Ovary (tissue), 9 donors: ENCODE results near the gene SLC1A7. TPM values are rescaled to one million over a fixed set of nuclear protein-coding genes. Genes with fewer than 3 reads are reported as not detected.

Source experiments
- DNase-seq, 5 donors: peaks; one replicate each; pipeline ENCODE4 v3.0.0-alpha.2; 2019 to 2020
- H3K27ac ChIP-seq, 2 donors: fragments of 200-600 bp; one replicate each; pipeline versions ENCODE4 v1.5.1 to v1.8.0; 2019 to 2022
- H3K27me3 ChIP-seq: fragments of 200-600 bp; one replicate; pipeline ENCODE4 v1.8.0; 2022
- H3K36me3 ChIP-seq: fragments of 200-600 bp; sonication (generic); one replicate; pipeline ENCODE4 v1.5.1; 2019
- H3K4me1 ChIP-seq: one replicate; pipeline ENCODE4 v1.8.1; 2013; ENCODE audit warnings: mild to moderate bottlenecking, moderate library complexity; ENCODE audit not compliant: insufficient read depth
- H3K4me3 ChIP-seq: fragments of 200-600 bp; sonication (generic); one replicate; pipeline ENCODE4 v1.5.1; 2017
- H3K9me3 ChIP-seq, 2 donors: fragments of 200-600 bp in 1 of 2; sonication (generic) in 1 of 2; one replicate each; pipeline versions ENCODE4 v1.5.1 to v1.8.1; 2013 to 2019; ENCODE audit warnings: mild to moderate bottlenecking in 1 of 2, moderate library complexity in 1 of 2
- CTCF ChIP-seq, 3 donors: fragments of 450-650 bp in 2 of 3; fragments of 200-600 bp in 1 of 3; IDR thresholded peaks; one replicate each; pipeline versions ENCODE4 v1.5.1 to v1.8.0; 2016 to 2022; ENCODE audit warnings: antibody characterized with exemption in 3 of 3, mild to moderate bottlenecking in 1 of 3
- EP300 ChIP-seq: sonication (generic); formaldehyde crosslinking; IDR thresholded peaks from one replicate; pipeline ENCODE4 v1.6.1; 2017; ENCODE audit warnings: antibody characterized with exemption
- POLR2A ChIP-seq: fragments of 450-650 bp; IDR thresholded peaks from one replicate; pipeline ENCODE4 v1.6.1; 2017; ENCODE audit warnings: antibody characterized with exemption, mild to moderate bottlenecking, moderate library complexity
- WGBS, 3 donors: extraction: QIAGEN DNeasy Blood & Tissue Kit in 1 of 3; methylation state at CpG; one replicate each; pipeline versions ENCODE4 v1.1.5 to v1.1.7; 2013 to 2017; 5-methylcytosine and 5-hydroxymethylcytosine counted together
- intact Hi-C, 4 donors: fragments of 100-400 bp; cut with DNase I; formaldehyde crosslinking; loops; one replicate each; pipeline versions ENCODE4 v1.11.0 to v1.15.1; 2022 to 2023
- polyA plus RNA-seq, 2 donors: library from polyadenylated mRNA; stranded (reverse); fragments of 200-250 nt in 1 of 2; fragments of 350-450 nt in 1 of 2; fragmentation: Illumina TruSeq in 1 of 2; extraction: RNeasy Lipid Tissue Mini Kit (QIAGEN cat#74804) in 1 of 2; gene quantifications; one replicate each; pipeline ENCODE4 v1.2.3, GENCODE V29; 2013 to 2014
- total RNA-seq, 7 donors: library from RNA; depleted of rRNA in 2 of 7; stranded (reverse); fragments of >200 nt in 2 of 7; fragmentation: NEBNext Ultra II Directional in 3 of 7; extraction: Animal tissue kit (Norgen Biotek cat#: 25700) in 3 of 7; gene quantifications; one replicate each; pipeline versions ENCODE4 v1.1.0 to v1.2.4, GENCODE V29; 2016 to 2023
- donor health status: DM: no; HTN: no; CAD: no; lungs with moderate emphysema.
- donor health status: DM: no; HTN: no; CAD: no.
- donor health status: Bipolar disorder and iron deficiency.
- donor health status: DM: yes; HTN: yes; CAD: no.
- donor health status: DM: no; HTN: no; CAD: no.
- donor health status: DM: yes; HTN: yes; CAD: no.

Gene SLC1A7
- total and polyA plus RNA-seq, 9 donors = 0.25 to 0.28 TPM; not detected in 7

DNA sequence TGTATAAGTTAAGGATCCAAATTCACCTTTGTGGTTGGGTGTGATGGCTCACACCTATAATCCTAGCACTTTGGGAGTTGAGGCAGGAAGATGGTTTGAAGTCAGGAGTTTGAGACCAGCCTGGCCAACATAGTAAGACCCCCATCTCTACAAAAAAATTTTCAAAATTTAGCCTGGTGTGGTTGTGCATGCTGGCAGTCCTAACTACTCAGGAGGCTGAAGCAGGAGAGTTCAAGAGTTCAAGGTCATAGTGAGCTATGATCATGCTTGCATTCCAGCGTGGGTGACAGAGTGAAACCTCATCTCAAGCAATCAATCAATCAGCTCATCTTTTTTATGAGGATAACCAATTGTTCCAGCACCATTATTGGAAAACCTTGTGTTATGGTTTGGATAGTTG, 16.5 kb upstream of the SLC1A7 start:
- H3K4me3 ChIP-seq = no peak overlapping the region
- H3K36me3 ChIP-seq = no peaks in the 10 kb centered on the region
- intact Hi-C loops = no loop called here
- WGBS, 3 donors = 11 to 38% (median 24%) methylated on average over 1 of the region's 1 CpG
- H3K4me1 ChIP-seq = no peaks in the 10 kb centered on the region
- no peaks in the 10 kb centered on the region for H3K27me3 ChIP-seq
- DNase-seq = no peak
- no peaks in the 10 kb centered on the region for H3K9me3 ChIP-seq
- H3K27ac ChIP-seq = no peak overlapping the region
- TF ChIP-seq POLR2A (no peak), EP300 (no peak)

- no peaks in the 10 kb centered on the region for H3K4me1 ChIP-seq
- WGBS, 3 donors = 78 to 80% (median 79%) methylated on average over 3 of the region's 3 CpGs
- no peak overlapping the region for H3K27ac ChIP-seq
- no peak for TF ChIP-seq POLR2A
- TF ChIP-seq EP300 = no peak
- no peak for TF ChIP-seq CTCF (IDR thresholded peaks at IDR 0.05)
- intact Hi-C loops = no loop called here
- no peak for DNase-seq
- H3K36me3 ChIP-seq = no peaks in the 10 kb centered on the region
- no peaks in the 10 kb centered on the region for H3K9me3 ChIP-seq
- no peaks in the 10 kb centered on the region for H3K27me3 ChIP-seq
- H3K4me3 ChIP-seq = no peak overlapping the region
Observed at GRCh38 chr1:53156783-53157182, 14.3 kb upstream of the SLC1A7 start.

DNA sequence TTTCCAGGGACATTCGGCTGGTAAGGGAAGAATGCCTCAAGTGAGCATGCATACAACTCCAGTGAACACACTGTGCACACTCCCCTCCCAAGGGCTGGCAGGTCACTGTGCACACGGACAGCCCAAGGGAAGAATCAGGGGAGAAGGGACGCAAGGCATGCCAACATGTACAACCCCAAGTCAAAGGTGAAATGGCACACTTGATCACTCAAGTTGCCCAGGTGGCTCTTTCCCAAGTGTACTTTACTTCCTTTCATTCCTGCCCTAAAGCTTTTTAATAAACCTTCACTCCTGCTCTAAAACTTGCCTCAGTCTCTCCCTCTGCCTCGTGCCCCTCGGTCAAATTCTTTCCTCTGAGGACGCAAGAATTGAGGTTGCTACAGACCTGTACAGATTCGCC, 13.5 kb upstream of the SLC1A7 start:
- Histone ChIP-seq H3K27ac (no peak overlapping the region), H3K9me3 (no peaks in the 10 kb centered on the region), H3K4me1 (no peaks in the 10 kb centered on the region), H3K27me3 (no peaks in the 10 kb centered on the region), H3K36me3 (no peaks in the 10 kb centered on the region), H3K4me3 (no peak overlapping the region)
- TF ChIP-seq EP300 (no peak), POLR2A (no peak), CTCF (IDR thresholded peaks at IDR 0.05) (no peak)
- intact Hi-C loops = no loop called here
- 84 to 92% (median 89%) methylated on average over 7 of the region's 7 CpGs for WGBS, 3 donors
- no peak for DNase-seq

DNA sequence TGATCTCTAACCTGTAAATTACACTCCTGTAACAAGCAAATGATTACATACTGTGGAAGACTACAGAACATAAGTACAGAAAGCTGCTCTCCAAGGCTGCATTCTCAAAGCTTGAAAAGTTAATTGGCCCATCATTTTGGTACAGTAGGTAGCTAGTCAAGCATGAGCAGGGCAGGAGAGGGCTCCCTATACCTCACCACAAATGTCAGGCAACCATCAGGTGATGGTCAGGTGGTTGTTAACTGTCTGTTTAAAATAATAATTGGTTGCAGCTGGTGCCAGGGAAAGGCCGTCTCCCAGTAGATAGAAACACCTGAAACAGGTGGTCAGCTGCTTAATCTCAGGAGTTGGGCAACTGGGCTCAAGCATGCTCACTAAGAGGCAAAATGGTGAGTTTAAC, 13.1 kb upstream of the SLC1A7 start:
- TF ChIP-seq POLR2A = no peak
- no peak for TF ChIP-seq EP300
- no peak for TF ChIP-seq CTCF (IDR thresholded peaks at IDR 0.05)
- Histone ChIP-seq H3K4me1 (no peaks in the 10 kb centered on the region), H3K36me3 (no peaks in the 10 kb centered on the region), H3K27me3 (no peaks in the 10 kb centered on the region), H3K9me3 (no peaks in the 10 kb centered on the region), H3K4me3 (no peak overlapping the region), H3K27ac (no peak overlapping the region)
- DNase-seq = no peak
- WGBS, 3 donors = 90 to 94% (median 92%) methylated on average over 1 of the region's 1 CpG
- intact Hi-C loops = no loop called here

DNA sequence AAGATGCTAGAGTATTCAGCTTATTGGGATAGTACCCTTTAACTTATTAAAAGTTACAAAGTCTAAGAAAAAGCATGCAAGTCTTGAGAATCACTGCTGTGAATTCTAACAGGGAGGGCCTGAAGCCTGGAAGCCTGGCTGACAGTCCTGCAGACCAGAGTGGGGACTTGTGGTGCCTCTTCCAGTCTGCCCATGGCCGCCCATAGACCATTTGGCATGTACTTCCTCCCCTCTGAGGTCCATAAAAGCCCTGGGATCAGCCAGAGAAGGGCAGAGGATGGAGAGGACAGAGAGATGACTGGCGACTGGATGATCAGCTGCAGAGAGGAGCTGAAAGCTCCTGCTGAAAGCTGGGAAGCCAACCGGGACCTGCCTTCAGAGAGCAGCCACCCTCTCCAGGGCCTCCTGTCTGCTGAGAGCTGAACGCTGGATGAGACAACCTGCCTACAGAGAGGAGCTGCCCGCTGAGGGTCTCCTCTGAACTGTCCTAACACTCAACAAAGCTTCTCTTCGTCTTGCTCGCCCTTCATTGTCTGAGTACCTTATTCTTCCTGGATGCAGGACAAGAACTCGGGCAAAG, 12.5 kb upstream of the SLC1A7 start:
- Histone ChIP-seq H3K4me3 (no peak overlapping the region), H3K36me3 (no peaks in the 10 kb centered on the region), H3K4me1 (no peaks in the 10 kb centered on the region), H3K27ac (no peak overlapping the region), H3K27me3 (no peaks in the 10 kb centered on the region), H3K9me3 (no peaks in the 10 kb centered on the region)
- DNase-seq = no peak
- no peak for TF ChIP-seq POLR2A
- no peak for TF ChIP-seq CTCF (IDR thresholded peaks at IDR 0.05)
- TF ChIP-seq EP300 = no peak
- intact Hi-C loops = no loop called here
- 82 to 84% (median 83%) methylated on average over 8 of the region's 8 CpGs for WGBS, 3 donors
